ENCODE data around the gene PSMC2. TPM values are rescaled to one million over a fixed set of nuclear protein-coding genes. Genes with fewer than 3 reads are reported as not detected.

The PSMC2 gene
- total RNA-seq, 4 donors from 2014 or later, result 65.9 to 128 (median 105) TPM

DNA sequence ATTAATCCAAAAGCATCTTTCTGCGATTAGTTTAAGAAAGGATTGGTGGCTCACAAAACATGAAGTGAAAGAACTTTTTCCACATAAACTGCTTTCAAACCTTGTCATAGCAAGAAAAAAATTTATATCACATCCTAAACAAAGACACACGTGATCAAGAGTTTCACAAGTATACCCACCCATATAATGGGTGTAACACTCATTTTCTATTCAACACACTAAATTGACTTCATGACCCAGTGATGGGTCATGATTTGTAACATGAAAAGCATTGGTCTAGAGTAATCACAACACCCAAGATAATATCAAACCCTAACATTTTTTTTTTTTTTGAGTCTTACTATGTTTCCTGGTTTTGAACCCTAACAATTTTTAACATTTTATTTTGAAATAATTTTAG is 32.6 kb upstream of the PSMC2 start:
- Histone ChIP-seq H3K36me3 (peaks cover 18 to 100% (median 54%) of the 10 kb centered on the region in 3 donors), H3K4me1 (no peaks in the 10 kb centered on the region), H3K27me3 (no peaks in the 10 kb centered on the region), H3K9me3 (no peaks in the 10 kb centered on the region), H3K4me3 (no peak overlapping the region), H3K27ac (no peak overlapping the region)
- intact Hi-C loops (cut with DNase I), result no loop called here
- WGBS, 2 donors, result 77 to 81% methylated on average over 2 of the region's 2 CpGs
- no peak for DNase-seq
- TF ChIP-seq POLR2A (IDR thresholded peaks at IDR 0.05), result no peak
- TF ChIP-seq, protein P1, sequence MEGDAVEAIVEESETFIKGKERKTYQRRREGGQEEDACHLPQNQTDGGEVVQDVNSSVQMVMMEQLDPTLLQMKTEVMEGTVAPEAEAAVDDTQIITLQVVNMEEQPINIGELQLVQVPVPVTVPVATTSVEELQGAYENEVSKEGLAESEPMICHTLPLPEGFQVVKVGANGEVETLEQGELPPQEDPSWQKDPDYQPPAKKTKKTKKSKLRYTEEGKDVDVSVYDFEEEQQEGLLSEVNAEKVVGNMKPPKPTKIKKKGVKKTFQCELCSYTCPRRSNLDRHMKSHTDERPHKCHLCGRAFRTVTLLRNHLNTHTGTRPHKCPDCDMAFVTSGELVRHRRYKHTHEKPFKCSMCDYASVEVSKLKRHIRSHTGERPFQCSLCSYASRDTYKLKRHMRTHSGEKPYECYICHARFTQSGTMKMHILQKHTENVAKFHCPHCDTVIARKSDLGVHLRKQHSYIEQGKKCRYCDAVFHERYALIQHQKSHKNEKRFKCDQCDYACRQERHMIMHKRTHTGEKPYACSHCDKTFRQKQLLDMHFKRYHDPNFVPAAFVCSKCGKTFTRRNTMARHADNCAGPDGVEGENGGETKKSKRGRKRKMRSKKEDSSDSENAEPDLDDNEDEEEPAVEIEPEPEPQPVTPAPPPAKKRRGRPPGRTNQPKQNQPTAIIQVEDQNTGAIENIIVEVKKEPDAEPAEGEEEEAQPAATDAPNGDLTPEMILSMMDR (IDR thresholded peaks at IDR 0.05), result no peak

DNA sequence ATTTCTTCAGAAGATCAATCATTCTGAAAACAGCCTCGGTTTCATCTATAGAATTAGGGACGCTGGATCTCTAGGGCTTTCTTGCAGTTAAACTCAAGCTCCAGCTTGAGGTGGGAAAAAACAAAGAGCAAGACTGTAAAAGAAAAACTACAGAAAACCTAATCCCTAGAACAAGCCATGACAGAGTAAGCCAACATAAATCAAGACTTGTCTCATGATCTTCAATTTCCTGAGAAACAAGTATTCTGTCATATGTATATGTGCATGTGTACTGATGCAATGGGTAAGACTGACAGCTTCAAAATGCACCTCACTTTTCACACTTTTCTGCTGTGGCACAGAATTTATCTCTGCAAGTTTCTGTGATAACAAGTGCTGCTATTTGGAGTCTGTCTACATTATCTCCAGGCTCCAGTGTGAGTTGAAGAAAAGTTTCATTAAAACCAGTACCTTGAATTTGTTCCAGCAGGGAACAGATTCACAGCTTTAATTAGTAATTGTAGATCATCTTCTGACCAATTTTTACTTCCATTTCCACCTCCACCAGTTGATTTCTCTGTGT is 31.0 kb upstream of the PSMC2 start:
- no peak for DNase-seq
- peaks cover 18 to 100% (median 58%) of the 10 kb centered on the region in 3 donors for H3K36me3 ChIP-seq
- WGBS, 2 donors, result 63 to 71% methylated on average over 2 of the region's 2 CpGs
- H3K4me3 ChIP-seq, result no peak overlapping the region
- no peaks in the 10 kb centered on the region for H3K9me3 ChIP-seq
- H3K27me3 ChIP-seq, result no peaks in the 10 kb centered on the region
- H3K27ac ChIP-seq, result no peak overlapping the region
- intact Hi-C loops (cut with DNase I), result no loop called here
- no peaks in the 10 kb centered on the region for H3K4me1 ChIP-seq
- TF ChIP-seq POLR2A (IDR thresholded peaks at IDR 0.05), result no peak
- TF ChIP-seq, protein P1 (IDR thresholded peaks at IDR 0.05), result no peak

- intact Hi-C loops (cut with DNase I), result no loop called here
- H3K27me3 ChIP-seq, result no peaks in the 10 kb centered on the region
- H3K36me3 ChIP-seq, result peaks cover 18 to 100% (median 57%) of the 10 kb centered on the region in 3 donors
- H3K27ac ChIP-seq, result no peak overlapping the region
- no peaks in the 10 kb centered on the region for H3K9me3 ChIP-seq
- TF ChIP-seq POLR2A (IDR thresholded peaks at IDR 0.05), result no peak
- TF ChIP-seq, protein P1 (IDR thresholded peaks at IDR 0.05), result no peak
- DNase-seq, result no peak
- no peaks in the 10 kb centered on the region for H3K4me1 ChIP-seq
- no peak overlapping the region for H3K4me3 ChIP-seq
Observed at GRCh38 chr7:103317009-103317408, 30.4 kb upstream of the PSMC2 start.

GRCh38 chr7:103325744-103326143 is 21.7 kb upstream of the PSMC2 start:
- H3K4me1 ChIP-seq, result no peaks in the 10 kb centered on the region
- WGBS, 2 donors, result 72 to 77% methylated on average over 8 of the region's 8 CpGs
- H3K9me3 ChIP-seq, result no peaks in the 10 kb centered on the region
- no peak for DNase-seq
- H3K27me3 ChIP-seq, result no peaks in the 10 kb centered on the region
- H3K27ac ChIP-seq, result no peak overlapping the region
- peaks cover 4 to 92% (median 15%) of the 10 kb centered on the region in 3 donors for H3K36me3 ChIP-seq
- TF ChIP-seq POLR2A (IDR thresholded peaks at IDR 0.05), result no peak
- TF ChIP-seq, protein P1 (IDR thresholded peaks at IDR 0.05), result no peak
- intact Hi-C loops (cut with DNase I), result no loop called here
- no peak overlapping the region for H3K4me3 ChIP-seq

GRCh38 chr7:103336761-103337160 is 10.7 kb upstream of the PSMC2 start:
- no peak overlapping the region for H3K4me3 ChIP-seq
- intact Hi-C loops (cut with DNase I), result no loop called here
- peaks cover 0 to 9% (median 0%) of the 10 kb centered on the region in 3 donors for H3K4me1 ChIP-seq
- no peaks in the 10 kb centered on the region for H3K27me3 ChIP-seq
- no peaks in the 10 kb centered on the region for H3K9me3 ChIP-seq
- TF ChIP-seq, protein P1 (IDR thresholded peaks at IDR 0.05), result no peak
- no peak for TF ChIP-seq POLR2A (IDR thresholded peaks at IDR 0.05)
- WGBS, 2 donors, result 83 to 84% methylated on average over 2 of the region's 2 CpGs
- no peak for DNase-seq
- no peak overlapping the region for H3K27ac ChIP-seq
- H3K36me3 ChIP-seq, result peaks cover 10 to 98% (median 13%) of the 10 kb centered on the region in 3 donors
